ENCODE data around the gene TP53BP2. TPM values are rescaled to one million over a fixed set of nuclear protein-coding genes. Genes with fewer than 3 reads are reported as not detected.

The TP53BP2 gene
- total RNA-seq, 1 donor from 2014 or later, result 59.2 TPM

DNA sequence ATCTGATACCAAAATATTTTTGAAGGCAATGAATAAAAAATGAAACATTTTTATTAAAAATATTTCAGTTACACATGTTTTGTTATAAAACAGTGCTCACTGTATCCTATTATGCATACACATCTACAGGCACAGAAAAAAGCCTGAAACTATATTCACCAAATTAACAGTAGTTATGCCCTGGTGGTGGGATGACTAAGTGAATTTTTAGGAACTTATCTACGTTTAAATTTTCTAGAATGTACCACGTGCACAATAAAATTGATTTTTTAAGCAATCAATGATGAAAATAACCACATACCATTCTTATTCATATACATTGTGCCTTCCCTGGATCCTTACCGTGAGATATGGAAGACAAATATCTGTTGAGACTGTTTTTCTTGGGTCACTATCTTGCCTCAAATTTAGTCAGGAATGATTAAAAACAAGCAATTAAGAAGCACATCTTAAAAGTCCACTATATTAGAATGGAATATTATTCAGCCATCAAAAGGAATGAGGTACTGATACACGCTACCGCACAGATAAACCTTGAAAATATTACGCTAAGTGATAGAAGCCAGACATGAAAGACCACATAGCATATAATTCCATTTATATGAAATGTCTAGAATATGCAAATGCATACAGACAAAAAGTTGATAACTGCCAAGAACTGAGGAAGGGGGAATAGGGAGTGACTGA, 17.4 kb downstream of the TP53BP2 start:
- H3K27ac Mint-ChIP-seq, result no peak overlapping the region
- TF ChIP-seq, protein P1, sequence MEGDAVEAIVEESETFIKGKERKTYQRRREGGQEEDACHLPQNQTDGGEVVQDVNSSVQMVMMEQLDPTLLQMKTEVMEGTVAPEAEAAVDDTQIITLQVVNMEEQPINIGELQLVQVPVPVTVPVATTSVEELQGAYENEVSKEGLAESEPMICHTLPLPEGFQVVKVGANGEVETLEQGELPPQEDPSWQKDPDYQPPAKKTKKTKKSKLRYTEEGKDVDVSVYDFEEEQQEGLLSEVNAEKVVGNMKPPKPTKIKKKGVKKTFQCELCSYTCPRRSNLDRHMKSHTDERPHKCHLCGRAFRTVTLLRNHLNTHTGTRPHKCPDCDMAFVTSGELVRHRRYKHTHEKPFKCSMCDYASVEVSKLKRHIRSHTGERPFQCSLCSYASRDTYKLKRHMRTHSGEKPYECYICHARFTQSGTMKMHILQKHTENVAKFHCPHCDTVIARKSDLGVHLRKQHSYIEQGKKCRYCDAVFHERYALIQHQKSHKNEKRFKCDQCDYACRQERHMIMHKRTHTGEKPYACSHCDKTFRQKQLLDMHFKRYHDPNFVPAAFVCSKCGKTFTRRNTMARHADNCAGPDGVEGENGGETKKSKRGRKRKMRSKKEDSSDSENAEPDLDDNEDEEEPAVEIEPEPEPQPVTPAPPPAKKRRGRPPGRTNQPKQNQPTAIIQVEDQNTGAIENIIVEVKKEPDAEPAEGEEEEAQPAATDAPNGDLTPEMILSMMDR (IDR thresholded peaks at IDR 0.05; ENCODE audit: unreplicated experiment), result no peak
- H3K4me1 Mint-ChIP-seq (ENCODE audit: low read depth), result peaks cover 28% of the 10 kb centered on the region
- no peak overlapping the region for H3K4me3 Mint-ChIP-seq (ENCODE audit: low read depth)
- DNase-seq (ENCODE audit: low spot score, unreplicated experiment), result no peak
- H3K9me3 Mint-ChIP-seq (ENCODE audit: low read depth), result peaks cover 3% of the 10 kb centered on the region
- H3K36me3 Mint-ChIP-seq (ENCODE audit: insufficient read depth), result peaks cover 3% of the 10 kb centered on the region
- H3K27me3 Mint-ChIP-seq, result no peaks in the 10 kb centered on the region

DNA sequence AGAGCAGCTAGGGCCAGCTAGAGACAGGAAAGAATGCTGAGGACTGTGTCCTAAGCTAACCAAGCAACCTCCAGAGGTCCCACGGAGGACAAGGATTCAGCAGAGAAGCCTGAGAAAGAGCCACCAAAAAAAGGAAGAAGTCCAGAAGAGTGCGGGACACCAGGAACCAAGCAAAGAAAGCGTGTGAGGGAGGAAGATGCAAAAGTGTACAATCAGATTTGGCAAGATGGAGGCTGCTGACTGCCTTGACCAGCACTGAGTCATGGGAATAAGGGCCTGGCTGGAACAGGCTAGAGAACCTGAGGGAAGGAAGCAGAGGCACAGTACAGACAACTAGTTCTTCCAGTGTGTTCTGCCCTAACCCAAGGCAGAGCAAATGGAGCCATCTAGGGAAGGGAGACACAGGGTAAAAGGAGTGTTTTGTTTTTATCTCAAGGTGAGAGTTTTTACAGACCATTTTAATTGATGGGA, 18.5 kb downstream of the TP53BP2 start:
- TF ChIP-seq, protein P1 (IDR thresholded peaks at IDR 0.05; ENCODE audit: unreplicated experiment), result no peak
- no peak for DNase-seq (ENCODE audit: low spot score, unreplicated experiment)
- peaks cover 30% of the 10 kb centered on the region for H3K4me1 Mint-ChIP-seq (ENCODE audit: low read depth)
- H3K36me3 Mint-ChIP-seq (ENCODE audit: insufficient read depth), result peaks cover 3% of the 10 kb centered on the region
- peak overlapping the region; percentile 26 for H3K27ac Mint-ChIP-seq
- no peaks in the 10 kb centered on the region for H3K27me3 Mint-ChIP-seq
- H3K9me3 Mint-ChIP-seq (ENCODE audit: low read depth), result peaks cover 3% of the 10 kb centered on the region
- no peak overlapping the region for H3K4me3 Mint-ChIP-seq (ENCODE audit: low read depth)

DNA sequence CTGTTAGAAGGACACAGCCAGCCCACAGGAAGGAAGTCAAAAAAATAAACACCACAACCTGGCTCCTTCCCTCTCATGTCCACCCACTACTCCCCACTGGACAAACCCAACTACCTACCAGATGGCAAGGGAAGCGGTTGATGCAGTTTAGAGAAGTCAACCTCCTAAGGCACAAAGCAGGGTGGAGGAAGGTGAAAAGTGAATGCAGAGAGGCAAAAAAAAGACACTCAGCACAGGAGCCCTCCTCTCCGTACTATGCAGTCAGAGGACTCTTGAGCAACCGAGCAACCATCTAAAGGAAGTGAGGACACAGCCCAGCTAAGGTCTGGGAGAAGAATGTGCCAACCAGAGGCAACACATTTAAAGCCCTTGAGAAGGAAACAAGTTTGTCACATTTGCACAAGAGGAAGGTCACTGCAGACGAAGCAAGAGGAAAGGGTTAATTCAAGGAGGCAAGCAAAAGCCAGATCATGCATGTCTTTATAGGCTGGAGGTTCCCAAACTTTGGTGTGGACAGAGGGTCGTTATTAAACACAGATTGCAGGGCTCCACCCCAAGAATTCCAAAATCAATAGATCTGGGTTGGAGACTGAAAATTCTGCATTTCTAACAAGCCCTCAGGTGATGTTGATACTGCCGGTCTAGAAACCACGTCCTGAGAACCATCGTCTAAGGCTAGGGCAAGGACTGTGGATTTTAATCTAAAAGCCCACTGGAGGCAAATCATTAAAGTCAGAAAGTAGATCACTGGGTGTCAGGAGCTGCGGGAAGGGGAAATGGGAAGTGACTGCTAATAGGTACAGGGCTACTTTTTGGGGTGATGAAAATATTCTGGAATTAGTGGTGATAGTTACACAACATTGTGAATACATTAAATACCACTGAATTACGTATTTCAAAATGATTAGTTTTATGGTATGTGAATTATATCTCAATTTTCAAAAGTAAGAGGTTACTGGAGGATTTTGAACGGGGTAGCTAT, 19.7 kb downstream of the TP53BP2 start:
- Mint-ChIP-seq H3K4me1 (ENCODE audit: low read depth) (peaks cover 30% of the 10 kb centered on the region), H3K27ac (no peak overlapping the region), H3K36me3 (ENCODE audit: insufficient read depth) (peaks cover 4% of the 10 kb centered on the region), H3K9me3 (ENCODE audit: low read depth) (peaks cover 3% of the 10 kb centered on the region), H3K27me3 (no peaks in the 10 kb centered on the region), H3K4me3 (ENCODE audit: low read depth) (no peak overlapping the region)
- TF ChIP-seq, protein P1 (IDR thresholded peaks at IDR 0.05; ENCODE audit: unreplicated experiment), result no peak
- no peak for DNase-seq (ENCODE audit: low spot score, unreplicated experiment)

DNA sequence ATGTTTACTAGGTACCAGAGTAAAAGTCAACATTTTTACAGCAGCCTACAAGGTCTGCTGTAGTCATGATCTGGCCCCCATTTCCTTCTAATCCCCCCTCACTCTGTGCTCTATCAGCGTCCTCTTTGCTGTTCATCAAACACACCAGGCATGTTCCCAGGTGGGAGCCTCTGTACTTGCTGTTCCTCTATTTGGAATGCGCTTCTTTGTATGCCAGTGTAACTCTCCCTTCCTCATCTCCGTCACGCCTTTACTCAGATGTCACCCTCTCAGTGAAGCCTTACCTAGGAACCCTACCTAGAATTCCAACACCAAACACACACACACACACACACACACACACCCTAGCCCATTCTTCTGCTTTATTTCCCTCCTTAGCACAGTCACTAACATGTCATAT, 21.0 kb downstream of the TP53BP2 start:
- Mint-ChIP-seq H3K4me3 (ENCODE audit: low read depth) (no peak overlapping the region), H3K27me3 (no peaks in the 10 kb centered on the region), H3K9me3 (ENCODE audit: low read depth) (peaks cover 3% of the 10 kb centered on the region), H3K4me1 (ENCODE audit: low read depth) (peaks cover 32% of the 10 kb centered on the region), H3K27ac (no peak overlapping the region), H3K36me3 (ENCODE audit: insufficient read depth) (peaks cover 10% of the 10 kb centered on the region)
- no peak for DNase-seq (ENCODE audit: low spot score, unreplicated experiment)
- TF ChIP-seq, protein P1 (IDR thresholded peaks at IDR 0.05; ENCODE audit: unreplicated experiment), result no peak

DNA sequence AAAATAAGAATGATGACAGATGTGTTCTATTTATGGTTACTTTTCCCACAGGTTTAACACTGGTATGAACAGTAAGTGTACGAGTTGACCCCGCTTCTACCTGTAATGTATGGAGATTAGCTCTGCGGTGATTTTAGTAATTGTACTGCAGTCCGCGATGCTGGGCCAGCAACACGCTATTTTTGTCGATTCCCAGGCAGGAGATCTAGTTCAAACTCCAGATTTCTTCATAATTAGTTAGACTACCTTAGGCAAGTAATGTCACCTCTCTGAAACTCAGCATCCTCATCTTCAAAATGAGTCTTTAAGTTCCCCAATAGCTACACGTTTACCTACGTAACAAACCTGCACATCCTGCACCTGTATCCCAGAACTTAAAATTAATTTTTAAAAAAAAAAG, 21.5 kb downstream of the TP53BP2 start:
- H3K36me3 Mint-ChIP-seq (ENCODE audit: insufficient read depth), result peaks cover 10% of the 10 kb centered on the region
- peaks cover 3% of the 10 kb centered on the region for H3K9me3 Mint-ChIP-seq (ENCODE audit: low read depth)
- H3K4me3 Mint-ChIP-seq (ENCODE audit: low read depth), result no peak overlapping the region
- DNase-seq (ENCODE audit: low spot score, unreplicated experiment), result no peak
- H3K27ac Mint-ChIP-seq, result no peak overlapping the region
- TF ChIP-seq, protein P1 (IDR thresholded peaks at IDR 0.05; ENCODE audit: unreplicated experiment), result no peak
- H3K27me3 Mint-ChIP-seq, result no peaks in the 10 kb centered on the region
- peaks cover 32% of the 10 kb centered on the region for H3K4me1 Mint-ChIP-seq (ENCODE audit: low read depth)

Data from progenitor cell of endocrine pancreas (in vitro differentiated cells).